Omental fat pad (tissue), 4 donors: Measurements from ENCODE around the gene SNX19. TPM values are rescaled to one million over a fixed set of nuclear protein-coding genes. Genes with fewer than 3 reads are reported as not detected.

Source experiments
- ATAC-seq: fragments of 150-250 bp; one replicate; pipeline ENCODE4 v1.9.1; 2016; ENCODE audit warnings: mild to moderate bottlenecking, moderate library complexity; ENCODE audit not compliant: low FRiP score
- DNase-seq: peaks from one replicate; pipeline ENCODE4 v3.0.0-alpha.2; 2019; ENCODE audit warnings: low spot score
- CTCF ChIP-seq, 3 donors: fragments of 450-650 bp; IDR thresholded peaks; one replicate each; pipeline ENCODE4 v1.5.1; 2016 to 2017; ENCODE audit warnings: antibody characterized with exemption in 3 of 3, mild to moderate bottlenecking in 3 of 3, moderate library complexity in 2 of 3
- total RNA-seq, 4 donors: library from RNA; depleted of rRNA; stranded (reverse); fragments of >200 nt; gene quantifications; one replicate each; pipeline ENCODE4 v1.1.0, GENCODE V29; 2016

SNX19 gene
- total RNA-seq, 4 donors from 2014 or later = 90.9 to 135 (median 110) TPM

GRCh38 chr11:130827451-130828377, 88.6 kb downstream of the SNX19 start:
- no peak for TF ChIP-seq CTCF (IDR thresholded peaks at IDR 0.05)
- no peak for DNase-seq
- ATAC-seq = peak; percentile 53

GRCh38 chr11:130826572-130826971, 89.7 kb downstream of the SNX19 start:
- TF ChIP-seq CTCF (IDR thresholded peaks at IDR 0.05) = no peak
- ATAC-seq = no peak
- DNase-seq = no peak

- no peak for ATAC-seq
- no peak for TF ChIP-seq CTCF (IDR thresholded peaks at IDR 0.05)
- no peak for DNase-seq
Measured at GRCh38 chr11:130825983-130826382, 90.3 kb downstream of the SNX19 start.

- no peak for ATAC-seq
- no peak for TF ChIP-seq CTCF (IDR thresholded peaks at IDR 0.05)
- no peak for DNase-seq
Measured at GRCh38 chr11:130825561-130825960, 90.7 kb downstream of the SNX19 start.
